Measurements from ENCODE around the gene B3GAT2. TPM values are rescaled to one million over a fixed set of nuclear protein-coding genes. Genes with fewer than 3 reads are reported as not detected.

B3GAT2 gene
- total RNA-seq, 2 experiments from 2014 or later, result not detected

DNA sequence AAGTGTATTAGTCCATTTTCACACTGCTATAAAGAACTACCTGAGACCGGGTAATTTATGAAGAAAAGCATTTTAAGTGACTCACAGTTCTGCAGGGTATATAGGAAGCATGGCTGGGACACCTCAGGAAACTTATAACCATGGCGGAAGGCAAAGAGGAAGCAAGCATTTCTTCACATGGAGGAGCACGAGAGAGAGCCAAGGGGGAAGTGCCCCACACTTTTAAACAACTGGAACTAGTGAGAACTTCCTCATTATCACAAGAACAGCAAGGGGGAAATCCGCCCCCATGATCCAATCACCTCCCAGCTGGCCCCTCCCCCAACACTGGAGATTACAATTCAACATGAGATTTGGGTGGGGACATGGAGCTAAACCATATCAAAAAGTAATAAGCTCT is 28.3 kb upstream of the B3GAT2 start:
- CTCF ChIA-PET (ENCODE audit: unreplicated experiment), result no interaction called here
- Histone ChIP-seq H3K4me1 (ENCODE audit: insufficient read depth, low read length, poor library complexity, severe bottlenecking) (no peaks in the 10 kb centered on the region), H4K20me1 (ENCODE audit: insufficient read depth, low read length) (no peaks in the 10 kb centered on the region), H3K4me3 (ENCODE audit: low read depth, low read length, poor library complexity, severe bottlenecking) (no peak overlapping the region), H3K36me3 (ENCODE audit: insufficient read depth, low read length) (no peaks in the 10 kb centered on the region), H3K9me2 (ENCODE audit: insufficient read depth, low read length) (no peaks in the 10 kb centered on the region), H3K79me2 (ENCODE audit: insufficient read depth, low read depth, low read length) (no peaks in the 10 kb centered on the region), H3K9me3 (ENCODE audit: low read length) (no peaks in the 10 kb centered on the region), H2AFZ (ENCODE audit: low read length) (no peak overlapping the region), H3K4me2 (ENCODE audit: low read length) (no peak overlapping the region), H3K27ac (ENCODE audit: low read depth, low read length, poor library complexity, severe bottlenecking) (no peak overlapping the region)
- DNase-seq (ENCODE audit: low spot score), result no peak
- TF ChIP-seq EZH2phosphoT487 (IDR thresholded peaks at IDR 0.05; ENCODE audit: borderline replicate concordance, low read depth, low read length), result no peak
- TF ChIP-seq, protein P1, sequence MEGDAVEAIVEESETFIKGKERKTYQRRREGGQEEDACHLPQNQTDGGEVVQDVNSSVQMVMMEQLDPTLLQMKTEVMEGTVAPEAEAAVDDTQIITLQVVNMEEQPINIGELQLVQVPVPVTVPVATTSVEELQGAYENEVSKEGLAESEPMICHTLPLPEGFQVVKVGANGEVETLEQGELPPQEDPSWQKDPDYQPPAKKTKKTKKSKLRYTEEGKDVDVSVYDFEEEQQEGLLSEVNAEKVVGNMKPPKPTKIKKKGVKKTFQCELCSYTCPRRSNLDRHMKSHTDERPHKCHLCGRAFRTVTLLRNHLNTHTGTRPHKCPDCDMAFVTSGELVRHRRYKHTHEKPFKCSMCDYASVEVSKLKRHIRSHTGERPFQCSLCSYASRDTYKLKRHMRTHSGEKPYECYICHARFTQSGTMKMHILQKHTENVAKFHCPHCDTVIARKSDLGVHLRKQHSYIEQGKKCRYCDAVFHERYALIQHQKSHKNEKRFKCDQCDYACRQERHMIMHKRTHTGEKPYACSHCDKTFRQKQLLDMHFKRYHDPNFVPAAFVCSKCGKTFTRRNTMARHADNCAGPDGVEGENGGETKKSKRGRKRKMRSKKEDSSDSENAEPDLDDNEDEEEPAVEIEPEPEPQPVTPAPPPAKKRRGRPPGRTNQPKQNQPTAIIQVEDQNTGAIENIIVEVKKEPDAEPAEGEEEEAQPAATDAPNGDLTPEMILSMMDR (conservative IDR thresholded peaks at IDR 0.05; ENCODE audit: low read length), result no peak
- POLR2A ChIA-PET, result no interaction called here
- no TSS peak for BruUV-seq (replicated peaks)
- intact Hi-C loops (cut with micrococcal nuclease; ENCODE audit: unreplicated experiment), result no loop called here

DNA sequence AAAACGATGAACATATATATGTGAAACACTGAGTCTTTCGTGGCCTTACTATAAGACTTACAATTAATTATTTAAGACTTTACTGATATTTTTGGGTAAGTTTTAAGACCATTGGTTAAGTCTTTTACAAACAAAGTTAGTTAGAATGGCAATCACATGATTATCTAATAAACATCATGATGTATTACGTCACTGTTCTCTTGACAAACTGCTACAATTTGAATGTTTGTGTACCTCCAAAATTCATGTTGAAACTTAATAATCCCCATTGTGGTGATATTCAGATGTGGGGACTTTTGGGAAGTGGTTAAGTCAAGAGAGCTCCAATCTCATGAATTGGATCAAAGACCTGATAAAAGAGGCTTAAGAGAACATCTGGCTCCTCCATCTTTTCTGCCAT is 25.9 kb upstream of the B3GAT2 start:
- TF ChIP-seq EZH2phosphoT487 (IDR thresholded peaks at IDR 0.05; ENCODE audit: borderline replicate concordance, low read depth, low read length), result no peak
- TF ChIP-seq, protein P1 (conservative IDR thresholded peaks at IDR 0.05; ENCODE audit: low read length), result no peak
- Histone ChIP-seq H3K9me2 (ENCODE audit: insufficient read depth, low read length) (no peaks in the 10 kb centered on the region), H3K4me3 (ENCODE audit: low read depth, low read length, poor library complexity, severe bottlenecking) (no peak overlapping the region), H3K9me3 (ENCODE audit: low read length) (no peaks in the 10 kb centered on the region), H3K4me2 (ENCODE audit: low read length) (no peak overlapping the region), H2AFZ (ENCODE audit: low read length) (no peak overlapping the region), H4K20me1 (ENCODE audit: insufficient read depth, low read length) (no peaks in the 10 kb centered on the region), H3K36me3 (ENCODE audit: insufficient read depth, low read length) (no peaks in the 10 kb centered on the region), H3K27ac (ENCODE audit: low read depth, low read length, poor library complexity, severe bottlenecking) (no peak overlapping the region), H3K79me2 (ENCODE audit: insufficient read depth, low read depth, low read length) (no peaks in the 10 kb centered on the region), H3K4me1 (ENCODE audit: insufficient read depth, low read length, poor library complexity, severe bottlenecking) (no peaks in the 10 kb centered on the region)
- DNase-seq (ENCODE audit: low spot score), result no peak
- intact Hi-C loops (cut with micrococcal nuclease; ENCODE audit: unreplicated experiment), result no loop called here
- no TSS peak for BruUV-seq (replicated peaks)
- CTCF ChIA-PET (ENCODE audit: unreplicated experiment), result no interaction called here
- POLR2A ChIA-PET, result no interaction called here

DNA sequence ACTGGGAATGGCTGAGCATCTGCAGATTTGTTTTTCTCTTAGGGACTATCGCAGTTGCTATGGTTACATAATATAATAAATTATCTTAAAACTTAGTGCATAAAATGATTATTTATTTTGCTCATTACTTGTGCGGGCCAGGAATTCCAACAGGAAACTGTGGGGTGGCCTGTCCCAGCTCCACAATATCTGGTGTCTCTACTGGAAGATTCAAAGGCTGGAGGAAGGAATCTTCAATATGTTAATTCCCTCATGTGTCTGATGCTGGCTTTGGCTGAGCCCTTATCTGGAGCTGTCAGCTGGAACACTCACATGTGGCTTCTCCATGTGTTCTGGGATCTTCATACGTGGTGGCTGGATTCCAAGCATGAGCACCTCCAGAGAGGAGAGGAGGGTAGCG is 23.9 kb upstream of the B3GAT2 start:
- Histone ChIP-seq H3K27ac (ENCODE audit: low read depth, low read length, poor library complexity, severe bottlenecking) (no peak overlapping the region), H3K4me3 (ENCODE audit: low read depth, low read length, poor library complexity, severe bottlenecking) (no peak overlapping the region), H4K20me1 (ENCODE audit: insufficient read depth, low read length) (no peaks in the 10 kb centered on the region), H3K79me2 (ENCODE audit: insufficient read depth, low read depth, low read length) (no peaks in the 10 kb centered on the region), H3K9me2 (ENCODE audit: insufficient read depth, low read length) (no peaks in the 10 kb centered on the region), H3K9me3 (ENCODE audit: low read length) (no peaks in the 10 kb centered on the region), H3K4me2 (ENCODE audit: low read length) (no peak overlapping the region), H3K36me3 (ENCODE audit: insufficient read depth, low read length) (no peaks in the 10 kb centered on the region), H3K4me1 (ENCODE audit: insufficient read depth, low read length, poor library complexity, severe bottlenecking) (no peaks in the 10 kb centered on the region), H2AFZ (ENCODE audit: low read length) (no peak overlapping the region)
- TF ChIP-seq EZH2phosphoT487 (IDR thresholded peaks at IDR 0.05; ENCODE audit: borderline replicate concordance, low read depth, low read length), result no peak
- TF ChIP-seq, protein P1 (conservative IDR thresholded peaks at IDR 0.05; ENCODE audit: low read length), result no peak
- CTCF ChIA-PET (ENCODE audit: unreplicated experiment), result no interaction called here
- no TSS peak for BruUV-seq (replicated peaks)
- POLR2A ChIA-PET, result no interaction called here
- no peak for DNase-seq (ENCODE audit: low spot score)
- intact Hi-C loops (cut with micrococcal nuclease; ENCODE audit: unreplicated experiment), result no loop called here
